ENCODE measurements around the gene EPHB2.

EPHB2 gene

DNA sequence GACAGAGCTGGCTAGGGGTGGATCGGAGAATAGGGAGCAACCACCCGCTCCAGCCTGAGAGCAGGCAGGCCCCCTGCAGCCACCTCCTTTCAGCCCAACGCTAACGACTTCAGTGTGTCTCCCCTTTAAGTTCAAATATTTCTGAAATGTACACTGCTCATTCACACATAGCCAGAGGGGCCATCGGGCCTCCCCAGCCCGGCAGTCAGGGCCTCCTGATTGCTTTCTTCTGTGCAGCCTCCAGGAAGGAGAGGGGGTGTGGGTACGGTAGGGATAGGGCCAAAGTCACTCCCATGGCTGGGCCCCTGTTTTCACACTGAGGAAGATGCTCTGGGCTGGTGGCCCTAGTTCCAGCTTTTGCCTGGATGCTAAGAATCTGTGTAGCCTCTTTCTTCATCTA lies 64.8 kb downstream of the EPHB2 start:
- TF ChIP-seq, protein P1, sequence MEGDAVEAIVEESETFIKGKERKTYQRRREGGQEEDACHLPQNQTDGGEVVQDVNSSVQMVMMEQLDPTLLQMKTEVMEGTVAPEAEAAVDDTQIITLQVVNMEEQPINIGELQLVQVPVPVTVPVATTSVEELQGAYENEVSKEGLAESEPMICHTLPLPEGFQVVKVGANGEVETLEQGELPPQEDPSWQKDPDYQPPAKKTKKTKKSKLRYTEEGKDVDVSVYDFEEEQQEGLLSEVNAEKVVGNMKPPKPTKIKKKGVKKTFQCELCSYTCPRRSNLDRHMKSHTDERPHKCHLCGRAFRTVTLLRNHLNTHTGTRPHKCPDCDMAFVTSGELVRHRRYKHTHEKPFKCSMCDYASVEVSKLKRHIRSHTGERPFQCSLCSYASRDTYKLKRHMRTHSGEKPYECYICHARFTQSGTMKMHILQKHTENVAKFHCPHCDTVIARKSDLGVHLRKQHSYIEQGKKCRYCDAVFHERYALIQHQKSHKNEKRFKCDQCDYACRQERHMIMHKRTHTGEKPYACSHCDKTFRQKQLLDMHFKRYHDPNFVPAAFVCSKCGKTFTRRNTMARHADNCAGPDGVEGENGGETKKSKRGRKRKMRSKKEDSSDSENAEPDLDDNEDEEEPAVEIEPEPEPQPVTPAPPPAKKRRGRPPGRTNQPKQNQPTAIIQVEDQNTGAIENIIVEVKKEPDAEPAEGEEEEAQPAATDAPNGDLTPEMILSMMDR (IDR thresholded peaks at IDR 0.05) = no peak
- TF ChIP-seq ZFX (IDR thresholded peaks at IDR 0.05; ENCODE audit: borderline replicate concordance) = no peak
- no peak overlapping the region for H3K27ac ChIP-seq

DNA sequence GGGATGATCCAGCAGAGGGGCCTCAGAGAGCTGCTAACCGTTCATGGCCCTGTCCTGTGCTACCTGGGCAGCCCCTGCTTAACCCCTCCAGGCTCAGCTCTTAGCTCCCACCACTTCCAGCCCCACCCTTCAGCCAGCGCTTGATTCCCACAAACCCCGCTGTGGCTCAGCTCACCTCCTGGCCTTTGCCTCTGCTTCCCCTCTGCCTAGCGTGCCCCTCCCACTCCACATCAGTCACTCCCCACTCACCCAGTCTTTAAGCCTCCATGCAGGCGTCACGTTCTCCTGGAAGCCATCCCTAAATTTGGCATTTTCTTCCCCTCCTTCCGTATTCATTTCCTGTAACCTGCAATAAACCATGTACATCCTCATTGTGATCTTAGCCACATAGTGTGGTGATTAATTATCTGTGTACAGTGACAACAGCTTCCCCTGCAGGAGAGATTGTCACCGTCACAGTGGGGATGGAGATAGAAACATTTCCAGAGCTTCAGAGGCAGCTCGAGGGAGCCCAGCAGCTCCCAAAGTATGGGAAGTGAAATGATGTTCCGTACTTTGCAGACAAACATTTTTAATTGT lies 65.5 kb downstream of the EPHB2 start:
- H3K27ac ChIP-seq = no peak overlapping the region
- TF ChIP-seq, protein P1 (IDR thresholded peaks at IDR 0.05) = no peak
- no peak for TF ChIP-seq ZFX (IDR thresholded peaks at IDR 0.05; ENCODE audit: borderline replicate concordance)

DNA sequence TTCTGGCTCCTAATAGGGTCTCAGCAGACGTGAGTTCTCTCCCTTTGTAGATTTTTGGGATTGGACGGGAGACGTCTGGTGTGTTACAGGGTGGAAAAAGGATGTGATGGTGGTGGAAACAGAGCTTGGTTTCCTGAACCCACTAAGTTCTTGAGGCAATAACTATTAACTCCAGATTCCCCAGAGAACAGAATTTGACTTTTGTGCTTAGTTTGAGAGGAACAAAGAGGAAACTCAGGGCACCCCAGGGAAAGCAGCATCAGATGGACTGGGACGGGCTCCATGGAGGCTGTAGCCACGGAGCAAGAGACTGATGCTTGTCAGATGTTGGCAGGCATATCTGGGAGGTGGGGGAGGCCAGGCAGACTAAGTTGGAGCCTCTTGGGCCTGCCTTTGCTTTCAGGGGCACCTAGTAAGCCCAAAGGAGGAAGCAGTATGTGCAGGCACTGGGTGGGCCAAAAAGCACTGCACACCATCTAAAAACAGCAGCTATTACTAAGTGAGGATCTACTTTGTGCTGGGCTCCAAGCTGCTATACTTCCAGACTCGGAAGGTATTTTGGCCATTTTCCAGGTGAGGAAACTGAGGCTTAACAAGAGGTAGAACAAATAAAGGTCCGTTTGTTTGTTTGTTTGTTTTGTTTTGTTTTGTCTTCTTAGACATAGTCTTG lies 66.9 kb downstream of the EPHB2 start:
- TF ChIP-seq ZFX (IDR thresholded peaks at IDR 0.05; ENCODE audit: borderline replicate concordance) = no peak
- TF ChIP-seq, protein P1 (IDR thresholded peaks at IDR 0.05) = no peak
- no peak overlapping the region for H3K27ac ChIP-seq

DNA sequence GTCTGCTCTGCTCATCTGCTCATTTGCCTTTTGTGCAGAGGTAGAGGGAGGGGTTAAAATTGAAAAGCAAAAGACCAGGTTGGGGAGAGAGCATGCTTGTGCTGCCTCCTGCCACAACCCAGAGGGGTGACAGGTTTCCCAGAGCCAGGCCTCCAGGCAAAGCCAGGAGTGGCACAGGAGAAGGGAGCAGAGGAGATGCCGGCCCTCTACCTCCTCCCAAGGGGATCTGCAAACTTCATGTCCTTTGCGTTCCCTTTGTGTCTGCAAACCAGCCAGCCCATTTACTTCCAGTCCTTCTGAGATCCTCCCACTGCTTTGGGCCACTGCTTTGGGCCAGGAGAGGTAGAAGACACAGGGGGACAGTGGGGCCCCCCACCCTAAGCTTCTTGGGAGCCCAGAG lies 67.8 kb downstream of the EPHB2 start:
- TF ChIP-seq, protein P1 (IDR thresholded peaks at IDR 0.05) = no peak
- TF ChIP-seq ZFX (IDR thresholded peaks at IDR 0.05; ENCODE audit: borderline replicate concordance) = no peak

DNA sequence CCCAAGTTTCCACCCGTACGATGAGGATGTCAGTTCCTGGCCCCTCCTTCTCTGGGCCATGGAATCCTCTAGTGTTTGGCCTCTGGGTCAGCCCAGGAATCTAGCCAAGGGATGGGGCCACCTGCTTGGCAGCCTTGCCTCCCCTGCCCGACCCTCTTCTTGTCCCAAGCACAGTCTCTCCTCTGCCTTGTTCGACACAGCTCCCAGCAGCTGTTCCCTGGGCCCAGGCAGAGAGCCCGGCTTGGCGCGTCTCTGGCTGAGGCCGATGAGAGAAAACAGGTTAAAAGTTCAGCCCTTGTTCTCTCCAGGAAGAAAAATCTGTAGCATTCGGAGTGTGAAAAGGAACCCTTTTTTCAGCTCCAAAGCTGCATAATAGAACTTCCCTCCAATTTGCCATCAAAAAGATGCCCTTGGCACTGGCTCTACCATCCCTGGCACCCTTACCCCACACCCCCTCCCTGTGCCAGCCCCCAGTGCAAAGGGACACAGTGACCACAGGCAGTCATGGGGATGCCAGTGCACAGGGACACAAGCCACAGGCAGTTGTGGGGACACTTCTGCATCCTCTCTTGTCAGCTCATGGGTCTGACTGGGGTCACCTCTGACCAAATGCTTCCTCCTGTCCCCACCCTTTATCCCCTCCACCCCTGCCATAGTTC lies 68.4 kb downstream of the EPHB2 start:
- H3K27ac ChIP-seq = no peak overlapping the region
- TF ChIP-seq, protein P1 (IDR thresholded peaks at IDR 0.05) = no peak
- TF ChIP-seq ZFX (IDR thresholded peaks at IDR 0.05; ENCODE audit: borderline replicate concordance) = no peak

More for the DNA sequence above, 67.8 kb downstream of the EPHB2 start:
- H3K27ac ChIP-seq = no peak overlapping the region

DNA sequence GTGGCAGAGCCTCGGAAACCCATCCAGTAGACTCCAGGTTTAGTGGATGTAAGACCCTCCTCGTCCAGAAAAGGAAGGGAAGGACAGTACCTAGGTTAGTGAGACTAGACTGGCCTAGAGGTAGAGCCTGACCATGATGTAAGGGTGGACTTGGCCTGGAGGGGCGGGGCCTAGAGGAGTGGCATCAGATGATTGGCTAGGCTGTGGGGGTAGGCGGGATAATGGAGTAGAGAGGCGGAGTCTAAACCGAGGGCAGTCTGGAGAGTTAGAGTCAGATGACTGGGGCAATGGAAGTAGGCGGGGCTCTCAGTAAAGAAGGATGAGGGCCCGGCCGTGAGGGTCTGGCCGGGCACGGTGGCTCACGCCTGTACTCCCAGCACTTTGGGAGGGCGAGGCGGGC lies 70.1 kb downstream of the EPHB2 start:
- H3K27ac ChIP-seq = no peak overlapping the region
- TF ChIP-seq ZFX (IDR thresholded peaks at IDR 0.05; ENCODE audit: borderline replicate concordance) = no peak
- TF ChIP-seq, protein P1 (IDR thresholded peaks at IDR 0.05) = no peak

DNA sequence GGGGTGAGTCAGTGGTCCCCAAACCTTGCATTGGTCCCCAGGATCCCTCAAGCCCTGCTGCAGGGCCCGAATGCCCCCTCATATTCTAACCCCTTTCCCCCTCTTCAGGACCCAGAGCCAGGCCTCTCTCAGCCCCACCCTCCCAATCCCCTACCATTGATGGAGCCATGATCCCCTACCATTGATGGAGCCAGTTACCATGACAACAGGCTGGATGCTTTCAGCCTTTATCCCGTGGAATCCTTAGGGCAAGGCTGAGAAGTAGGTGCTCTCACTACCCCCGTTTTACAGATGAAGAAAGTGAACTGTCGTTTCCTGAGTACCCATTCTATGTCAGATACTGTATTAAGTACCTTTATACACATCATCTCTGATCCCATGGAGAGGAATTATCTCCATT lies 70.8 kb downstream of the EPHB2 start:
- no peak overlapping the region for H3K27ac ChIP-seq
- TF ChIP-seq, protein P1 (IDR thresholded peaks at IDR 0.05) = no peak
- no peak for TF ChIP-seq ZFX (IDR thresholded peaks at IDR 0.05; ENCODE audit: borderline replicate concordance)

All from 22Rv1 (cell line).